HEK293T (cell line): ENCODE measurements around the gene HMCN2.
"Not testable (repeated sequence)": the region's sequence is repeated elsewhere in the genome, so short reads cannot be mapped to it uniquely, and the experiment has no call there.

ENCODE experiments used
- BHLHE40 ChIP-seq: fragments of 450-650 bp; IDR thresholded peaks from 2 replicates; pipeline ENCODE4 v1.6.1; 2016; ENCODE audit warnings: mild to moderate bottlenecking, moderate library complexity, borderline replicate concordance
- CTBP1 ChIP-seq: fragments of 450-650 bp; IDR thresholded peaks from 2 replicates; pipeline ENCODE4 v1.6.1; 2016; ENCODE audit warnings: borderline replicate concordance
- FOXA1 ChIP-seq: fragments of 450-650 bp; IDR thresholded peaks from 2 replicates; pipeline ENCODE4 v1.6.1; 2016; ENCODE audit warnings: mild to moderate bottlenecking
- FOXK2 ChIP-seq: fragments of 450-650 bp; IDR thresholded peaks from 2 replicates; pipeline ENCODE4 v1.6.1; 2016; ENCODE audit warnings: mild to moderate bottlenecking
- FOXM1 ChIP-seq: fragments of 450-650 bp; IDR thresholded peaks from 2 replicates; pipeline ENCODE4 v1.6.1; 2017; ENCODE audit warnings: mild to moderate bottlenecking, borderline replicate concordance
- HDGF ChIP-seq: fragments of 450-650 bp; IDR thresholded peaks from 2 replicates; pipeline ENCODE4 v1.6.1; 2017; ENCODE audit warnings: antibody characterized with exemption, borderline replicate concordance
- L3MBTL2 ChIP-seq: fragments of 450-650 bp; conservative IDR thresholded peaks from 2 replicates; pipeline ENCODE4 v1.6.1; 2016; ENCODE audit warnings: mild to moderate bottlenecking
- NFRKB ChIP-seq: fragments of 450-650 bp; IDR thresholded peaks from 2 replicates; pipeline ENCODE4 v1.6.1; 2016; ENCODE audit warnings: mild to moderate bottlenecking, moderate library complexity
- SUZ12 ChIP-seq: fragments of 450-650 bp; IDR thresholded peaks from 2 replicates; pipeline ENCODE4 v1.6.1; 2016; ENCODE audit warnings: mild to moderate bottlenecking
- TARDBP ChIP-seq: fragments of 450-650 bp; IDR thresholded peaks from 2 replicates; pipeline ENCODE4 v1.6.1; 2016

DNA sequence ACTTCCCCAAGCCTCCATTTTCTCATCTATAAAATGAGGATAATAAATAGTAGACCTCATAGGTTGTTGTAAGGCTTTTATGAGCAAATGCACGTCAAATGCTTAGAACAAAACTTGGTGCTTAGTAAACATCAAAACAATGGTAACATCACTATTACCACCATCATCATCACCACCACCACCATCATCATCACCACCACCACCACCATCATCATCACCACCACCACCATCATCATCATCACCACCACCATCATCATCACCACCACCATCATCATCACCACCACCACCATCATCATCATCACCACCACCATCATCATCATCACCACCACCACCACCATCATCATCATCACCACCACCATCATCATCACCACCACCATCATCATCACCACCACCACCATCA, 12.0 kb downstream of the HMCN2 start:
- not testable (repeated sequence) for TF ChIP-seq BHLHE40, FOXM1, L3MBTL2, CTBP1, TARDBP, SUZ12, FOXA1, FOXK2, NFRKB, HDGF
